HepG2 (cell line): Measurements from ENCODE around the gene GJC2. TPM values are rescaled to one million over a fixed set of nuclear protein-coding genes. Genes with fewer than 3 reads are reported as not detected.

Experiments used
- BRD4 ChIP-seq: sonication (generic); formaldehyde crosslinking; IDR thresholded peaks from 2 replicates; pipeline ENCODE4 v1.4.0; 2020; ENCODE audit warnings: missing genetic modification reagents
- FOSL2 ChIP-seq: sonication (generic); formaldehyde crosslinking; IDR thresholded peaks from 2 replicates; pipeline ENCODE4 v1.4.0; 2020; ENCODE audit warnings: missing genetic modification reagents
- GATAD1 ChIP-seq: IDR thresholded peaks from 2 replicates; pipeline ENCODE4 v1.6.1; 2016; ENCODE audit warnings: missing genetic modification reagents, missing compliant biosample characterization
- MAZ ChIP-seq, 2 experiments: sonication (generic) in 1 of 2; formaldehyde crosslinking in 1 of 2; IDR thresholded peaks; 2 replicates each; pipeline versions ENCODE4 v1.5.0 to v1.6.1; 2012 to 2020; ENCODE audit warnings: low read depth in 2 of 2, mild to moderate bottlenecking in 2 of 2, borderline replicate concordance in 1 of 2, improper control_type of control experiment in 1 of 2, low read length in 1 of 2, missing genetic modification reagents in 1 of 2, moderate library complexity in 1 of 2
- MXD4 ChIP-seq: IDR thresholded peaks from 2 replicates; pipeline ENCODE4 v1.6.1; 2016; ENCODE audit warnings: mild to moderate bottlenecking, missing biosample characterization, missing genetic modification reagents
- NFE2 ChIP-seq: sonication (generic); formaldehyde crosslinking; IDR thresholded peaks from 2 replicates; pipeline ENCODE4 v1.4.0; 2020; ENCODE audit warnings: missing genetic modification reagents
- NR3C1 ChIP-seq: sonication (generic); formaldehyde crosslinking; IDR thresholded peaks from 2 replicates; pipeline ENCODE4 v1.4.0; 2020; ENCODE audit warnings: missing genetic modification reagents
- PHF20 ChIP-seq: sonication (generic); formaldehyde crosslinking; IDR thresholded peaks from 2 replicates; pipeline ENCODE4 v1.5.0; 2020; ENCODE audit warnings: mild to moderate bottlenecking, missing genetic modification reagents
- PRDM10 ChIP-seq: sonication (generic); formaldehyde crosslinking; IDR thresholded peaks from 2 replicates; pipeline ENCODE4 v1.4.0; 2020; ENCODE audit warnings: low read depth, missing genetic modification reagents
- PRPF4 ChIP-seq: fragments of 200-400 bp; formaldehyde crosslinking; IDR thresholded peaks from 2 replicates; pipeline ENCODE4 v1.6.1; 2016; ENCODE audit warnings: low read length, low read depth; ENCODE audit not compliant: poor library complexity, severe bottlenecking
- RNF219 ChIP-seq: sonication (generic); formaldehyde crosslinking; IDR thresholded peaks from 2 replicates; pipeline ENCODE4 v1.5.0; 2020; ENCODE audit warnings: mild to moderate bottlenecking, missing genetic modification reagents
- SPEN ChIP-seq: sonication (generic); formaldehyde crosslinking; IDR thresholded peaks from 2 replicates; pipeline ENCODE4 v1.5.1; 2020; ENCODE audit warnings: low read depth, mild to moderate bottlenecking, missing genetic modification reagents
- TEAD2 ChIP-seq: sonication (generic); formaldehyde crosslinking; IDR thresholded peaks from 2 replicates; pipeline ENCODE4 v1.9.0; 2021; ENCODE audit warnings: missing genetic modification reagents
- TFAP4 ChIP-seq: sonication (generic); IDR thresholded peaks from 2 replicates; pipeline ENCODE4 v1.6.1; 2016; ENCODE audit warnings: low read depth, borderline replicate concordance
- ZNF264 ChIP-seq: sonication (generic); formaldehyde crosslinking; IDR thresholded peaks from 2 replicates; pipeline ENCODE4 v1.4.0; 2020; ENCODE audit warnings: missing genetic modification reagents
- ZNF704 ChIP-seq: sonication (generic); formaldehyde crosslinking; IDR thresholded peaks from 2 replicates; pipeline ENCODE4 v1.8.1; 2023; ENCODE audit warnings: mild to moderate bottlenecking, inconsistent platforms, moderate library complexity, missing genetic modification reagents, borderline replicate concordance
- ZNF710 ChIP-seq: sonication (generic); formaldehyde crosslinking; IDR thresholded peaks from 2 replicates; pipeline ENCODE4 v1.5.0; 2020; ENCODE audit warnings: mild to moderate bottlenecking, missing genetic modification reagents, borderline replicate concordance
- polyA plus RNA-seq, 8 experiments: library from polyadenylated mRNA; depleted of rRNA in 3 of 8; stranded (reverse) in 7 of 8; unstranded in 1 of 8; fragments of >200 nt; fragmentation: Illumina TruSeq in 4 of 8; extraction: Trizol in 4 of 8; gene quantifications; 2 replicates each; pipeline versions ENCODE4 v1.2.1 to v1.2.3, GENCODE V29; 2011 to 2016; ENCODE audit warnings: low read depth in 4 of 8, missing spikeins in 1 of 8, mixed read lengths in 1 of 8; ENCODE audit not compliant: insufficient read depth in 1 of 8
- total RNA-seq, 5 experiments: library from RNA; depleted of rRNA; stranded (reverse); fragments of >200 nt; fragmentation: Illumina TruSeq; extraction: Trizol; gene quantifications; 2 replicates each; pipeline ENCODE4 v1.2.3, GENCODE V29; 2016; ENCODE audit warnings: low read depth in 1 of 5

The GJC2 gene
- total and polyA plus RNA-seq, 2 of the 13 experiments (the other 11 are each of a cell fraction or from before 2014, with no cell fraction given): 1.6 to 3.8 TPM

GRCh38 chr1:228109073-228109961 is 40.4 kb upstream of the GJC2 start, which contains the start of gene MRPL55 (continued):
- TF ChIP-seq PRDM10 (CRISPR knock-in tag) (no peak; the same call in 1 of the 2 replicates), PRPF4 (no peak), TEAD2 (CRISPR knock-in tag) (no peak), ZNF704 (CRISPR knock-in tag) (peak; percentile 67; the same call in 1 of the 2 replicates), MXD4 (CRISPR knock-in tag) (peak; percentile 48; the same call in 1 of the 2 replicates), ZNF710 (CRISPR knock-in tag) (no peak), MAZ (IDR thresholded peaks at IDR 0.05; ENCODE audit: borderline replicate concordance, low read depth, low read length) (peak; percentile 82), MAZ (CRISPR knock-in tag; IDR thresholded peaks at IDR 0.05; ENCODE audit: low read depth) (peak; percentile 94), GATAD1 (CRISPR knock-in tag) (peak; percentile 99), RNF219 (CRISPR knock-in tag) (0 out of 2 replicates have a peak, but pooled peaks have one; percentile 6), BRD4 (CRISPR knock-in tag) (0 out of 2 replicates have a peak, but pooled peaks have one; percentile 69), PHF20 (CRISPR knock-in tag) (peak; percentile 97), FOSL2 (CRISPR knock-in tag) (peak; percentile 66), NFE2 (CRISPR knock-in tag) (no peak), TFAP4 (0 out of 2 replicates have a peak, but pooled peaks have one; percentile 32), SPEN (CRISPR knock-in tag) (peak; percentile 96), NR3C1 (no peak), ZNF264 (CRISPR knock-in tag) (0 out of 2 replicates have a peak, but pooled peaks have one; percentile 56)
